HepG2 (cell line): Measurements from ENCODE around the gene TRIO. TPM values are rescaled to one million over a fixed set of nuclear protein-coding genes. Genes with fewer than 3 reads are reported as not detected.

Source experiments
- ATAC-seq: fragments of 200-7000 bp; cut with Tn5 transposase; 3 replicates; pipeline ENCODE4 v1.9.1; 2020; ENCODE audit warnings: mild to moderate bottlenecking, moderate library complexity
- BruUV-seq: library from RNA; stranded (reverse); fragments of 400-500 nt; replicated peaks from 2 replicates; lab custom pipeline; 2021; lab: Mats Ljungman, UMichigan
- CTCF ChIA-PET: fragments of 300-600 bp; formaldehyde crosslinking; extraction: SDS; loops from one replicate; lab custom pipeline; 2021; ENCODE audit warnings: low total read pairs, inconsistent platforms, low intra/inter-chr PET ratio; lab: Yijun Ruan, JAX
- POLR2A ChIA-PET: fragments of 350-600 bp; sonication (Branson Sonifier 250); formaldehyde crosslinking; loops from one replicate; lab custom pipeline; 2020; ENCODE audit warnings: antibody characterized with exemption, inconsistent platforms; lab: Yijun Ruan, JAX
- DNase-seq: peaks from one replicate; pipeline ENCODE4 v3.0.0-alpha.2; 2015; ENCODE audit warnings: low spot score
- FAIRE-seq: peaks from 3 replicates; lab custom pipeline; 2011; peaks lifted over from hg19 to GRCh38; lab: Jason Lieb, UNC
- H2AFZ ChIP-seq: one replicate; pipeline ENCODE4 v1.6.1; 2011; ENCODE audit warnings: low read length, inconsistent platforms
- H3K27ac ChIP-seq: fragments of 300-600 bp; 3 replicates; pipeline ENCODE4 v1.8.0; 2011; ENCODE audit warnings: mixed run types, mild to moderate bottlenecking, mixed read lengths, low read length, inconsistent platforms; ENCODE audit not compliant: insufficient read depth; ENCODE audit errors: extremely low read length
- H3K27me3 ChIP-seq, 2 experiments: fragments of 200-600 bp in 1 of 2; 2 replicates in 1 of 2; 3 replicates in 1 of 2; pipeline versions ENCODE4 v1.6.0 to v1.8.0; 2011; ENCODE audit warnings: low read length in 2 of 2, mild to moderate bottlenecking in 2 of 2, moderate library complexity in 2 of 2, inconsistent platforms in 1 of 2; ENCODE audit not compliant: insufficient read depth in 2 of 2, control insufficient read depth in 1 of 2
- H3K36me3 ChIP-seq, 2 experiments: fragments of 200-600 bp in 1 of 2; replicated peaks in 1 of 2; 2 replicates in 1 of 2; 3 replicates in 1 of 2; pipeline versions ENCODE4 v1.5.1 to v1.8.0; 2011; ENCODE audit warnings: low read length in 2 of 2, inconsistent platforms in 1 of 2; ENCODE audit not compliant: insufficient read depth in 2 of 2, control insufficient read depth in 1 of 2
- H3K4me1 ChIP-seq: 2 replicates; pipeline ENCODE4 v1.5.1; 2012; ENCODE audit warnings: low read length, inconsistent platforms; ENCODE audit not compliant: insufficient read depth
- H3K4me2 ChIP-seq: 2 replicates; pipeline ENCODE4 v1.6.0; 2011; ENCODE audit warnings: low read depth, low read length, inconsistent platforms
- H3K4me3 ChIP-seq, 3 experiments: fragments of 200-600 bp in 1 of 3; sonication (generic), shearing (Covaris generic) in 1 of 3; replicated peaks in 1 of 3; 2 replicates each; pipeline ENCODE4 v1.5.1; 2011 to 2016; ENCODE audit warnings: low read length in 3 of 3, inconsistent platforms in 2 of 3, low read depth in 2 of 3, mild to moderate bottlenecking in 2 of 3, control low read depth in 1 of 3, mixed read lengths in 1 of 3; ENCODE audit not compliant: insufficient read depth in 1 of 3
- H3K79me2 ChIP-seq: one replicate; pipeline ENCODE4 v1.6.1; 2011; ENCODE audit warnings: low read length, inconsistent platforms; ENCODE audit not compliant: insufficient read depth
- H3K9ac ChIP-seq: 2 replicates; pipeline ENCODE4 v1.6.0; 2011; ENCODE audit warnings: mild to moderate bottlenecking, low read depth, low read length, inconsistent platforms; ENCODE audit not compliant: insufficient read depth
- H3K9me3 ChIP-seq: 2 replicates; pipeline ENCODE4 v1.5.1; 2012; ENCODE audit warnings: mild to moderate bottlenecking, low read length
- H4K20me1 ChIP-seq: 2 replicates; pipeline ENCODE4 v1.6.0; 2011; ENCODE audit warnings: inconsistent platforms, mild to moderate bottlenecking, low read length, moderate library complexity; ENCODE audit not compliant: insufficient read depth
- AGO2 ChIP-seq: fragments of 200-400 bp; formaldehyde crosslinking; optimal IDR thresholded peaks from 2 replicates; pipeline ENCODE3; 2017; ENCODE audit warnings: mild to moderate bottlenecking, low read depth, low read length, moderate library complexity
- DR1 ChIP-seq: sonication (generic); formaldehyde crosslinking; IDR thresholded peaks from 2 replicates; pipeline ENCODE4 v1.8.0; 2021; ENCODE audit warnings: mild to moderate bottlenecking, missing genetic modification reagents, inconsistent platforms
- FLYWCH1 ChIP-seq: sonication (generic); formaldehyde crosslinking; IDR thresholded peaks from 2 replicates; pipeline ENCODE4 v1.8.1; 2023; ENCODE audit warnings: mild to moderate bottlenecking, missing genetic modification reagents
- RBM22 ChIP-seq: fragments of 200-400 bp; formaldehyde crosslinking; optimal IDR thresholded peaks from 2 replicates; pipeline ENCODE3; 2017; ENCODE audit warnings: mild to moderate bottlenecking, low read length, moderate library complexity
- RXRA ChIP-seq: sonication (generic); formaldehyde crosslinking; IDR thresholded peaks from 2 replicates; pipeline ENCODE4 v1.5.1; 2020; ENCODE audit warnings: missing genetic modification reagents
- U2AF2 ChIP-seq: fragments of 200-400 bp; formaldehyde crosslinking; IDR thresholded peaks from 2 replicates; pipeline ENCODE4 v1.6.1; 2017; ENCODE audit warnings: low read depth, mild to moderate bottlenecking, low read length
- ZNF431 ChIP-seq: sonication (generic); formaldehyde crosslinking; IDR thresholded peaks from 2 replicates; pipeline ENCODE4 v1.9.0; 2022; ENCODE audit warnings: missing genetic modification reagents, low read depth, mild to moderate bottlenecking, borderline replicate concordance
- ZNF615 ChIP-seq: sonication (generic); formaldehyde crosslinking; IDR thresholded peaks from 2 replicates; pipeline ENCODE4 v1.5.0; 2020; ENCODE audit warnings: mild to moderate bottlenecking, missing genetic modification reagents, borderline replicate concordance
- WGBS: methylation state at CpG from one replicate; pipeline ENCODE4 v1.1.6; 2017; ENCODE audit warnings: low lambda C conversion rate; 5-methylcytosine and 5-hydroxymethylcytosine counted together
- in situ Hi-C: cut with HindIII; loops from 2 replicates; pipeline ENCODE4 v1.10.0; 2017; ENCODE audit warnings: low pct_unique_long_range_greater_than_20kb; ENCODE audit not compliant: extremely low pct_ligation_motif_present
- intact Hi-C: fragments of 100-400 bp; cut with micrococcal nuclease; formaldehyde crosslinking; loops from one replicate; pipeline ENCODE4 v1.10.0; 2022; ENCODE audit not compliant: unreplicated experiment
- polyA plus RNA-seq, 8 experiments: library from polyadenylated mRNA; depleted of rRNA in 3 of 8; stranded (reverse) in 7 of 8; unstranded in 1 of 8; fragments of >200 nt; fragmentation: Illumina TruSeq in 4 of 8; extraction: Trizol in 4 of 8; gene quantifications; 2 replicates each; pipeline versions ENCODE4 v1.2.1 to v1.2.3, GENCODE V29; 2011 to 2016; ENCODE audit warnings: low read depth in 4 of 8, missing spikeins in 1 of 8, mixed read lengths in 1 of 8; ENCODE audit not compliant: insufficient read depth in 1 of 8
- total RNA-seq, 5 experiments: library from RNA; depleted of rRNA; stranded (reverse); fragments of >200 nt; fragmentation: Illumina TruSeq; extraction: Trizol; gene quantifications; 2 replicates each; pipeline ENCODE4 v1.2.3, GENCODE V29; 2016; ENCODE audit warnings: low read depth in 1 of 5

TRIO gene
- total and polyA plus RNA-seq, 2 of the 13 experiments (the other 11 are each of a cell fraction or from before 2014, with no cell fraction given), result 45.2 to 45.9 TPM

GRCh38 chr5:14440223-14440581 is 297.1 kb downstream of the TRIO start (continued):
- no peak for TF ChIP-seq ZNF431 (CRISPR knock-in tag)
- TF ChIP-seq ZNF615 (CRISPR knock-in tag), result no peak
- no peak for TF ChIP-seq FLYWCH1
- TF ChIP-seq DR1 (CRISPR knock-in tag), result no peak

GRCh38 chr5:14440582-14441431 is 297.7 kb downstream of the TRIO start:
- H3K79me2 ChIP-seq, result no peaks in the 10 kb centered on the region
- H3K9ac ChIP-seq, result no peak overlapping the region
- intact Hi-C loops (no loop called here), in situ Hi-C loops (no loop called here)
- H3K4me2 ChIP-seq, result no peak overlapping the region
- H3K27ac ChIP-seq, result no peak overlapping the region
- ATAC-seq (no peak), FAIRE-seq (no peak), DNase-seq (no peak)
- no peaks in the 10 kb centered on the region for H3K27me3 ChIP-seq
- no peak overlapping the region for H2AFZ ChIP-seq
- H4K20me1 ChIP-seq, result no peaks in the 10 kb centered on the region
- peak; percentile 22 for TF ChIP-seq RBM22
- no peak for TF ChIP-seq U2AF2
- no peak for TF ChIP-seq RXRA
- TF ChIP-seq AGO2, result peak; percentile 61
- no peak overlapping the region for H3K4me3 ChIP-seq
- H3K36me3 ChIP-seq, result peaks cover 8 to 34% of the 10 kb centered on the region in 2 experiments; a peak in 4 of 5 replicates
- no peaks in the 10 kb centered on the region for H3K9me3 ChIP-seq
- no TSS peak for BruUV-seq
- POLR2A ChIA-PET, result no interaction called here
- WGBS, result 98% methylated on average over 26 of the region's 40 CpGs
- CTCF ChIA-PET, result no interaction called here
- H3K4me1 ChIP-seq, result no peaks in the 10 kb centered on the region
